ENCODE measurements around the gene KLHL40.

DNA sequence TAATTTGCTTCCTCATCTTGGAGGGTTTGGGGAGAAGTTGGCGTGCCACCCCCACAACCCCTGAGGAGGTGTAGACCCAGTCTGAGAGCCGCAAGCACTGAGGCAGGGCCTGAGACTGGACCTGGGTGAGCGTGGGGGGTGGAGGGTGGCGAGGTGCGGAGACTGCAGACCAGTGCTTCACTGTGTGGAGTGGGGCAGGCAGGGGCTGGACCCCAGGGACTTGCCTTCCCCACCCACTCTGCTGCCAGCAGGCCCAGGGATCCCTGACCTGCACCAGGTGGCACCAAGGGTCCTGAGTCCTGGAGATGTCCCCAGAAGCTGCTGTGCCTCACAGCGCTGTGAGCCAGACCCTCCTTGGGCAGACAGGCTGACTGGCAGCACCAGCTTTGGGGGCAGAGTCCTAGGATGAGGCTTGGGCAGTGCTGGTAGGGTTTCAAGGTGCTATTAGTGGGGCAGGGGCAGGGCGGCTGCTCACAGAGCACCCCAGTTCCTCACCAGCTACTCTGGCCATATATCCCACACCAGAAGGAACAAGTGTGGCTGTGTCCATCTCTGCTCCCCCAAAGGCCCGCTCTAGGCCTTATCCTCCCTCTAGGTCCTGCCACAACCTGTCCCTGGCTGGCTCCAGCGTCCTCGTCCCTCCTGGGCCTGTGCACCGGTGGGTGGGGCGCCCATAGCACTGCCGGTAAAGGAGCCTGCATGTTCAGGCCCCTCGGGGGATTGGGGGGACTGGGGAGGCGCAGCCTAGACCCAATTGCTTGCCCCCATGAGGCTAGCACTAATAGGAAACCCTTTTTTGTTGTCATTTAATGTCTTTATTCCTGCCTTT is 20.1 kb upstream of the KLHL40 start:
- TF ChIP-seq, protein P1, sequence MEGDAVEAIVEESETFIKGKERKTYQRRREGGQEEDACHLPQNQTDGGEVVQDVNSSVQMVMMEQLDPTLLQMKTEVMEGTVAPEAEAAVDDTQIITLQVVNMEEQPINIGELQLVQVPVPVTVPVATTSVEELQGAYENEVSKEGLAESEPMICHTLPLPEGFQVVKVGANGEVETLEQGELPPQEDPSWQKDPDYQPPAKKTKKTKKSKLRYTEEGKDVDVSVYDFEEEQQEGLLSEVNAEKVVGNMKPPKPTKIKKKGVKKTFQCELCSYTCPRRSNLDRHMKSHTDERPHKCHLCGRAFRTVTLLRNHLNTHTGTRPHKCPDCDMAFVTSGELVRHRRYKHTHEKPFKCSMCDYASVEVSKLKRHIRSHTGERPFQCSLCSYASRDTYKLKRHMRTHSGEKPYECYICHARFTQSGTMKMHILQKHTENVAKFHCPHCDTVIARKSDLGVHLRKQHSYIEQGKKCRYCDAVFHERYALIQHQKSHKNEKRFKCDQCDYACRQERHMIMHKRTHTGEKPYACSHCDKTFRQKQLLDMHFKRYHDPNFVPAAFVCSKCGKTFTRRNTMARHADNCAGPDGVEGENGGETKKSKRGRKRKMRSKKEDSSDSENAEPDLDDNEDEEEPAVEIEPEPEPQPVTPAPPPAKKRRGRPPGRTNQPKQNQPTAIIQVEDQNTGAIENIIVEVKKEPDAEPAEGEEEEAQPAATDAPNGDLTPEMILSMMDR (IDR thresholded peaks at IDR 0.05; ENCODE audit: low read length), result no peak
- TF ChIP-seq EZH2 (optimal IDR thresholded peaks at IDR 0.05; ENCODE audit: low read depth, low read length), result no peak
- TF ChIP-seq EZH2phosphoT487 (IDR thresholded peaks at IDR 0.05; ENCODE audit: low read length), result no peak
